GM19438 (cell line): Measurements from ENCODE around the gene SYTL2.

Source experiments
- ATAC-seq: cut with Tn5 transposase; IDR thresholded peaks from one replicate; pipeline ENCODE4 v1.9.1; 2021; ENCODE audit warnings: low read depth; ENCODE audit not compliant: unreplicated experiment

Gene SYTL2

GRCh38 chr11:85740481-85741400 lies 70.2 kb downstream of the SYTL2 start:
- ATAC-seq = no peak

- no peak for ATAC-seq
Observed at GRCh38 chr11:85737738-85738137, 73.2 kb downstream of the SYTL2 start.

GRCh38 chr11:85735876-85736460 lies 75.0 kb downstream of the SYTL2 start:
- no peak for ATAC-seq

- no peak for ATAC-seq
Observed at GRCh38 chr11:85732965-85733364, 78.0 kb downstream of the SYTL2 start.

- no peak for ATAC-seq
Observed at GRCh38 chr11:85726381-85726780, 84.6 kb downstream of the SYTL2 start.

GRCh38 chr11:85725510-85726258 lies 85.3 kb downstream of the SYTL2 start:
- ATAC-seq = no peak

GRCh38 chr11:85724748-85725465 lies 86.0 kb downstream of the SYTL2 start:
- no peak for ATAC-seq

- no peak for ATAC-seq
Observed at GRCh38 chr11:85723088-85723487, 87.9 kb downstream of the SYTL2 start.

GRCh38 chr11:85721191-85721590 lies 89.8 kb downstream of the SYTL2 start:
- ATAC-seq = no peak

GRCh38 chr11:85718991-85719807 lies 91.7 kb downstream of the SYTL2 start:
- no peak for ATAC-seq

- no peak for ATAC-seq
Observed at GRCh38 chr11:85718126-85718943, 92.6 kb downstream of the SYTL2 start.

GRCh38 chr11:85717429-85717828 lies 93.5 kb downstream of the SYTL2 start:
- ATAC-seq = no peak

- no peak for ATAC-seq
Observed at GRCh38 chr11:85712953-85713352, 98.0 kb downstream of the SYTL2 start.

- ATAC-seq = no peak
Observed at GRCh38 chr11:85710917-85711316, 100.0 kb downstream of the SYTL2 start.

- no peak for ATAC-seq
Observed at GRCh38 chr11:85709941-85710702, 100.8 kb downstream of the SYTL2 start.

GRCh38 chr11:85705800-85706199 lies 105.1 kb downstream of the SYTL2 start:
- ATAC-seq = no peak

GRCh38 chr11:85704967-85705366 lies 106.0 kb downstream of the SYTL2 start:
- no peak for ATAC-seq
